Epidermal melanocyte (primary cell): ENCODE measurements around the gene ADAMTSL1.

Experiments used
- DNase-seq: peaks from one replicate; pipeline ENCODE4 v3.0.0; 2011; ENCODE audit warnings: low spot score; ENCODE audit not compliant: insufficient read length

The ADAMTSL1 gene

GRCh38 chr9:18727904-18728303 is 254.0 kb downstream of the ADAMTSL1 start:
- no peak for DNase-seq

- DNase-seq: no peak
These were observed 254.7 kb downstream of the ADAMTSL1 start for GRCh38 chr9:18728642-18729041.

- no peak for DNase-seq
These were observed 256.3 kb downstream of the ADAMTSL1 start for GRCh38 chr9:18730241-18730640.

- no peak for DNase-seq
These were observed 265.2 kb downstream of the ADAMTSL1 start for GRCh38 chr9:18739127-18739526.

GRCh38 chr9:18739641-18740318 is 265.8 kb downstream of the ADAMTSL1 start:
- DNase-seq: no peak

- DNase-seq: no peak
These were observed 267.4 kb downstream of the ADAMTSL1 start for GRCh38 chr9:18741359-18741758.

GRCh38 chr9:18741945-18742344 is 268.0 kb downstream of the ADAMTSL1 start:
- DNase-seq: no peak

GRCh38 chr9:18743421-18743820 is 269.5 kb downstream of the ADAMTSL1 start:
- DNase-seq: no peak

GRCh38 chr9:18743971-18744370 is 270.0 kb downstream of the ADAMTSL1 start:
- no peak for DNase-seq

- DNase-seq: no peak
These were observed 271.8 kb downstream of the ADAMTSL1 start for GRCh38 chr9:18745710-18746109.

GRCh38 chr9:18746631-18747030 is 272.7 kb downstream of the ADAMTSL1 start:
- DNase-seq: peak; percentile 33

- no peak for DNase-seq
These were observed 273.6 kb downstream of the ADAMTSL1 start for GRCh38 chr9:18747595-18747994.

GRCh38 chr9:18748251-18748701 is 274.3 kb downstream of the ADAMTSL1 start:
- no peak for DNase-seq

- DNase-seq: no peak
These were observed 275.8 kb downstream of the ADAMTSL1 start for GRCh38 chr9:18749711-18750110.

- no peak for DNase-seq
These were observed 280.0 kb downstream of the ADAMTSL1 start for GRCh38 chr9:18753904-18754303.

GRCh38 chr9:18754537-18754936 is 280.6 kb downstream of the ADAMTSL1 start:
- DNase-seq: no peak

- DNase-seq: no peak
These were observed 281.3 kb downstream of the ADAMTSL1 start for GRCh38 chr9:18755263-18755662.

- DNase-seq: no peak
These were observed 282.8 kb downstream of the ADAMTSL1 start for GRCh38 chr9:18756712-18757125.

GRCh38 chr9:18759827-18760226 is 285.9 kb downstream of the ADAMTSL1 start:
- no peak for DNase-seq

- no peak for DNase-seq
These were observed 287.9 kb downstream of the ADAMTSL1 start for GRCh38 chr9:18761742-18762300.

GRCh38 chr9:18766989-18767550 is 293.1 kb downstream of the ADAMTSL1 start:
- DNase-seq: no peak

GRCh38 chr9:18768951-18769622 is 295.1 kb downstream of the ADAMTSL1 start:
- DNase-seq: no peak
